ENCODE data around the gene ACE.

DNA sequence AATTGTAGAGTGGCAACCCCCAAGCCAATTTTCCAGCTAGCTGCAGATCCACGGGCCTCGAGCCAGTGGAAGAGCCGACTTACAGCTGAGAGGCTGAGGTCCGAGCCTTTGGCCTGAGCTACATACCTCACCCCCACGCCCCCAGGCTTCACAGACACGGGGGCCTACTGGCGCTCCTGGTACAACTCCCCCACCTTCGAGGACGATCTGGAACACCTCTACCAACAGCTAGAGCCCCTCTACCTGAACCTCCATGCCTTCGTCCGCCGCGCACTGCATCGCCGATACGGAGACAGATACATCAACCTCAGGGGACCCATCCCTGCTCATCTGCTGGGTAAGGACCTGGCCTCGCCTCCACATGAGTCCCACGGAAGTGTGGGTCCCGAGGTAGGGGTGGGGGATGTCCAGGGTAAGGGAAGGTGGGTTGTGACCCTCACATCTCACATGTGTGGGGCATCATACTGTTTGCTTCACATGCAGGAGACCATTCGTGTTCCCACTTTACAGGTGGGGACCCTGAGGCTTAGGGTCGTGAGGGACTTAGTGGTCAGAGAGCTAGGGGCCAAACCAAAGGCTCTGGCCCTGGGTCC, 3.4 kb downstream of the ACE start:
- no peak for TF ChIP-seq POLR2AphosphoS5 (IDR thresholded peaks at IDR 0.05; ENCODE audit: insufficient read depth in 1 of 2, low read depth in 1 of 2)
- TF ChIP-seq, protein P1, sequence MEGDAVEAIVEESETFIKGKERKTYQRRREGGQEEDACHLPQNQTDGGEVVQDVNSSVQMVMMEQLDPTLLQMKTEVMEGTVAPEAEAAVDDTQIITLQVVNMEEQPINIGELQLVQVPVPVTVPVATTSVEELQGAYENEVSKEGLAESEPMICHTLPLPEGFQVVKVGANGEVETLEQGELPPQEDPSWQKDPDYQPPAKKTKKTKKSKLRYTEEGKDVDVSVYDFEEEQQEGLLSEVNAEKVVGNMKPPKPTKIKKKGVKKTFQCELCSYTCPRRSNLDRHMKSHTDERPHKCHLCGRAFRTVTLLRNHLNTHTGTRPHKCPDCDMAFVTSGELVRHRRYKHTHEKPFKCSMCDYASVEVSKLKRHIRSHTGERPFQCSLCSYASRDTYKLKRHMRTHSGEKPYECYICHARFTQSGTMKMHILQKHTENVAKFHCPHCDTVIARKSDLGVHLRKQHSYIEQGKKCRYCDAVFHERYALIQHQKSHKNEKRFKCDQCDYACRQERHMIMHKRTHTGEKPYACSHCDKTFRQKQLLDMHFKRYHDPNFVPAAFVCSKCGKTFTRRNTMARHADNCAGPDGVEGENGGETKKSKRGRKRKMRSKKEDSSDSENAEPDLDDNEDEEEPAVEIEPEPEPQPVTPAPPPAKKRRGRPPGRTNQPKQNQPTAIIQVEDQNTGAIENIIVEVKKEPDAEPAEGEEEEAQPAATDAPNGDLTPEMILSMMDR (IDR thresholded peaks at IDR 0.05) = no peak
